Nephron (organoid): ENCODE measurements around the gene OR52J3.
"Not testable (repeated sequence)": the region's sequence is repeated elsewhere in the genome, so short reads cannot be mapped to it uniquely, and the experiment has no call there.

Experiments used
- H3K27ac Mint-ChIP-seq, 3 experiments: 2 replicates each; pipeline ENCODE4 v1.8.0; 2020; ENCODE audit warnings: mixed read lengths in 3 of 3, mild to moderate bottlenecking in 2 of 3, moderate library complexity in 1 of 3
- H3K27me3 Mint-ChIP-seq: 2 replicates; pipeline ENCODE4 v1.8.0; 2021; ENCODE audit warnings: low read depth, mild to moderate bottlenecking, moderate library complexity, mixed read lengths
- H3K36me3 Mint-ChIP-seq: 2 replicates; pipeline ENCODE4 v1.8.0; 2020; ENCODE audit warnings: low read depth, mixed read lengths
- H3K4me1 Mint-ChIP-seq: 2 replicates; pipeline ENCODE4 v1.8.0; 2020; ENCODE audit warnings: mixed read lengths
- H3K4me3 Mint-ChIP-seq, 3 experiments: 2 replicates each; pipeline ENCODE4 v1.8.0; 2020; ENCODE audit warnings: mild to moderate bottlenecking in 3 of 3, mixed read lengths in 3 of 3, moderate library complexity in 2 of 3
- H3K9me3 Mint-ChIP-seq: 2 replicates; pipeline ENCODE4 v1.8.0; 2020; ENCODE audit warnings: mixed read lengths
- TF ChIP-seq, protein P1 (sequence below), 3 experiments: fragments of 200-600 bp; sonication (generic); IDR thresholded peaks; one replicate each; pipeline ENCODE4 v1.5.0; 2021; ENCODE audit warnings: antibody characterized with exemption in 3 of 3; ENCODE audit not compliant: unreplicated experiment in 3 of 3

Gene OR52J3

DNA sequence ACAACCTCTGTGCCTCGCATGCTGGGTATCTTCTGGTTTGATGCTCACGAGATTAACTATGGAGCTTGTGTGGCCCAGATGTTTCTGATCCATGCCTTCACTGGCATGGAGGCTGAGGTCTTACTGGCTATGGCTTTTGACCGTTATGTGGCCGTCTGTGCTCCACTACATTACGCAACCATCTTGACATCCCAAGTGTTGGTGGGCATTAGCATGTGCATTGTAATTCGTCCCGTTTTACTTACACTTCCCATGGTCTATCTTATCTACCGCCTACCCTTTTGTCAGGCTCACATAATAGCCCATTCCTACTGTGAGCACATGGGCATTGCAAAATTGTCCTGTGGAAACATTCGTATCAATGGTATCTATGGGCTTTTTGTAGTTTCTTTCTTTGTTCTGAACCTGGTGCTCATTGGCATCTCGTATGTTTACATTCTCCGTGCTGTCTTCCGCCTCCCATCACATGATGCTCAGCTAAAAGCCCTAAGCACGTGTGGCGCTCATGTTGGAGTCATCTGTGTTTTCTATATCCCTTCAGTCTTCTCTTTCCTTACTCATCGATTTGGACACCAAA, 516 bp downstream of the OR52J3 start:
- Mint-ChIP-seq H3K9me3 (no peaks in the 10 kb centered on the region), H3K27ac (no peak overlapping the region), H3K36me3 (no peaks in the 10 kb centered on the region), H3K4me1 (no peaks in the 10 kb centered on the region), H3K27me3 (no peaks in the 10 kb centered on the region), H3K4me3 (no peak overlapping the region)
- TF ChIP-seq, protein P1, sequence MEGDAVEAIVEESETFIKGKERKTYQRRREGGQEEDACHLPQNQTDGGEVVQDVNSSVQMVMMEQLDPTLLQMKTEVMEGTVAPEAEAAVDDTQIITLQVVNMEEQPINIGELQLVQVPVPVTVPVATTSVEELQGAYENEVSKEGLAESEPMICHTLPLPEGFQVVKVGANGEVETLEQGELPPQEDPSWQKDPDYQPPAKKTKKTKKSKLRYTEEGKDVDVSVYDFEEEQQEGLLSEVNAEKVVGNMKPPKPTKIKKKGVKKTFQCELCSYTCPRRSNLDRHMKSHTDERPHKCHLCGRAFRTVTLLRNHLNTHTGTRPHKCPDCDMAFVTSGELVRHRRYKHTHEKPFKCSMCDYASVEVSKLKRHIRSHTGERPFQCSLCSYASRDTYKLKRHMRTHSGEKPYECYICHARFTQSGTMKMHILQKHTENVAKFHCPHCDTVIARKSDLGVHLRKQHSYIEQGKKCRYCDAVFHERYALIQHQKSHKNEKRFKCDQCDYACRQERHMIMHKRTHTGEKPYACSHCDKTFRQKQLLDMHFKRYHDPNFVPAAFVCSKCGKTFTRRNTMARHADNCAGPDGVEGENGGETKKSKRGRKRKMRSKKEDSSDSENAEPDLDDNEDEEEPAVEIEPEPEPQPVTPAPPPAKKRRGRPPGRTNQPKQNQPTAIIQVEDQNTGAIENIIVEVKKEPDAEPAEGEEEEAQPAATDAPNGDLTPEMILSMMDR (IDR thresholded peaks at IDR 0.05; ENCODE audit: unreplicated experiment in 3 of 3): no peak

DNA sequence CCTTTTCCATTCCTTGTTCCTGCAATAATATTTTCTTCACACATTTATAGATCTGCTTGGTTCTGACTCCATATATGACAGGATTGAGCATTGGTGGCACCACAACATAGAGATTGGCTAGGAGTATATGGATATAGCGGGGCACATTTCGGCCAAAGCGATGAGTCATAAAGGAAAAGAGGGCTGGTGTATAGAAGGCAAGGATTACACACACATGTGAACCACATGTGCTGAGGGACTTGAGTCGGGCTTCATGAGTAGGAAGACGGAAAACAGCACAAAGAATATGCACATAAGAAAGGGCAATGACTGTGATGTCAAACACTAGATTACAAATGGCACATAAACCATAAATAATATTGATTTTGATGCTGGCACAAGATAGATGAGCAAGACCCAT, 12.4 kb downstream of the OR52J3 start:
- H3K4me1 Mint-ChIP-seq, H3K4me3 Mint-ChIP-seq, H3K27me3 Mint-ChIP-seq, H3K27ac Mint-ChIP-seq, H3K9me3 Mint-ChIP-seq, H3K36me3 Mint-ChIP-seq: not testable (repeated sequence)

DNA sequence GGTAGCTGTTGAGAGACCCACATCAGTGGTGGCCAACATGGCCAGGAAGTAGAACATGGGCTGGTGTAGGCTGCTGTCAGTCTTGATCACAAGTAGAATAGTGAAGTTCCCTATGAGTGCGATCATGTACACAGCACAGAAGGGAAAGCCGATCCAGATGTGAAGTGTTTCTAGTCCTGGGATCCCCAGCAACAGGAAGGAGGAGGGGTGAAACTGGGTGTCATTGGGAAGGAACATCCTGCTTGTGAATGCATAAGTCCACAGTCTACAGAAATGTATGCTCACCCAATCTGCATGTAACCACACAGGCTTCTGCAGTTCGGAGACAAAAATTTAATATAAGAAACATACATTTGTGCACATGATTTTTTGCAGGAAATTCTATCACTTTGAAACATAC, 13.1 kb downstream of the OR52J3 start, which contains the start of gene OR52E2:
Gene OR52E2 (minus strand): TSS at position 237 of the 400 bp plus-strand sequence. CDS start 0 bp downstream, at position 237.
- no peak within 1 kb of the TSS for H3K4me3 Mint-ChIP-seq
- H3K27ac Mint-ChIP-seq: no peak within 1 kb of the TSS
- no peaks in the 10 kb centered on the region for H3K36me3 Mint-ChIP-seq
- H3K4me1 Mint-ChIP-seq: peaks cover 5% of the 10 kb centered on the region
- H3K9me3 Mint-ChIP-seq: no peaks in the 10 kb centered on the region
- no peaks in the 10 kb centered on the region for H3K27me3 Mint-ChIP-seq
- TF ChIP-seq, protein P1 (IDR thresholded peaks at IDR 0.05; ENCODE audit: unreplicated experiment in 3 of 3): no peak

DNA sequence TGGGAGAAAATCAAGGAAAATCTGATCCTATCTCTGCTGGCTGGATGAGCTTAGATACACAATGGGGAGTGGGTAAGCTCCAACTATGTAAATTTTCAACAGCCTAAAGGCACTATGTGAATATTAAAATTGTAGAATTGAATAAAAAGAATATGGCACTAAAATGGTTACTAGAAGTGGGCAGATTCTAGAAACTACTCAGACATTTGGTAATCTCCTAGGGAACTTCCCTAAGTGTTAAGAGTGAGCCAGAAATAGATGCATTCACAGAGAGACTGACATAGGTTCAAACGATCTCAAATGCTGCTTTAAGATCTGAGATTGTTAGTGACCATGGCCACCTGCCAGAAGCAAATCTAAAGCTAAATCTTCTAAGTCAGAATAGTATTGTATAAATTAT, 18.7 kb downstream of the OR52J3 start:
- Mint-ChIP-seq H3K9me3 (no peaks in the 10 kb centered on the region), H3K4me1 (no peaks in the 10 kb centered on the region), H3K36me3 (no peaks in the 10 kb centered on the region), H3K27ac (no peak overlapping the region), H3K4me3 (no peak overlapping the region), H3K27me3 (no peaks in the 10 kb centered on the region)
- TF ChIP-seq, protein P1 (IDR thresholded peaks at IDR 0.05; ENCODE audit: unreplicated experiment in 3 of 3): no peak

DNA sequence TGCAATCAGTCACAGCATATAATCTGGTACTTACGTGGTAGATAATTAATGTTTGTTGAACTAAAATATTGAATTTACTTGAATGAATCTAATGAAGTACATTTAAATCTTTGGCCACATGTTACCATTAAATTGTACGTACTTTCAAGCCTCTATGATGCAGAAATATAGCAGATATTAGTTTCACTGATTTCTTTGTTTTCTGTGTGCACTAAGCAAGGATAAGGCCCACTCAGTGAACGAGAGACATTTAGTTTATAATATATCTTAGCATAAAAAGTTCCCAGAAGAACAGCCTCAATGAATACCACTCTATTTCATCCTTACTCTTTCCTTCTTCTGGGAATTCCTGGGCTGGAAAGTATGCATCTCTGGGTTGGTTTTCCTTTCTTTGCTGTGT, 22.9 kb downstream of the OR52J3 start, which contains the start of gene OR52E1:
Gene OR52E1 (plus strand): TSS at position 301 of the 400 bp plus-strand sequence.
- Mint-ChIP-seq H3K27me3 (no peaks in the 10 kb centered on the region), H3K27ac (no peak within 1 kb of the TSS), H3K4me1 (no peaks in the 10 kb centered on the region), H3K9me3 (no peaks in the 10 kb centered on the region), H3K36me3 (no peaks in the 10 kb centered on the region), H3K4me3 (no peak within 1 kb of the TSS)
- TF ChIP-seq, protein P1 (IDR thresholded peaks at IDR 0.05; ENCODE audit: unreplicated experiment in 3 of 3): no peak

DNA sequence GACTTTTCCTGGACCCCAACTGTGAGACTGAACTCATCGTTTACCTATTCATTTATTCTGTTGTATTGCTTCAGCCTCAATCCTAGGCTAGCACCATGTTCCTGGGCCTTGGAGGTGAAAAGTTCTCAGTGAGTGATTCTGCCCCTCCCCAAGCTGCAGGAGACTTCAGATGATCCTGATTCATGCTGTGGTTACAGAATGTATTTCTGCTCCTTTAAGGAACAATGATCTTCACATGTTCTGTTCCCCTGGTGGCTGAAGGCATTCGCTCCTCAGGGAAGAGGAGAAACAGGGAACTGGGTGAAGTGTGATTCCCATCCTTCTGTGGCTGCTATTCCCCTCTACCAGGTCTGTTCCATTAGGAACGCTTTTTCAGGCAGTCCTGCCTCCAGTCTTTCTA, 25.5 kb downstream of the OR52J3 start:
- Mint-ChIP-seq H3K27ac (no peak overlapping the region), H3K4me3 (no peak overlapping the region), H3K9me3 (no peaks in the 10 kb centered on the region), H3K36me3 (no peaks in the 10 kb centered on the region), H3K4me1 (no peaks in the 10 kb centered on the region), H3K27me3 (no peaks in the 10 kb centered on the region)
- TF ChIP-seq, protein P1 (IDR thresholded peaks at IDR 0.05; ENCODE audit: unreplicated experiment in 3 of 3): no peak
